SU-DHL-6 (cell line): ENCODE measurements around the gene TIRAP.

Experiments
- CTCF ChIP-seq: fragments of 200-600 bp; sonication (generic); IDR thresholded peaks from one replicate; pipeline ENCODE4 v1.5.1; 2017; ENCODE audit warnings: antibody characterized with exemption, mild to moderate bottlenecking, low read length, moderate library complexity; ENCODE audit not compliant: insufficient read depth, poor library complexity, severe bottlenecking
- EZH2phosphoT487 ChIP-seq: fragments of 200-600 bp; sonication (generic), shearing (Covaris generic); conservative IDR thresholded peaks from 2 replicates; pipeline ENCODE4 v1.6.1; 2018; ENCODE audit warnings: mild to moderate bottlenecking, antibody characterized with exemption, low read length, moderate library complexity, mixed read lengths

DNA sequence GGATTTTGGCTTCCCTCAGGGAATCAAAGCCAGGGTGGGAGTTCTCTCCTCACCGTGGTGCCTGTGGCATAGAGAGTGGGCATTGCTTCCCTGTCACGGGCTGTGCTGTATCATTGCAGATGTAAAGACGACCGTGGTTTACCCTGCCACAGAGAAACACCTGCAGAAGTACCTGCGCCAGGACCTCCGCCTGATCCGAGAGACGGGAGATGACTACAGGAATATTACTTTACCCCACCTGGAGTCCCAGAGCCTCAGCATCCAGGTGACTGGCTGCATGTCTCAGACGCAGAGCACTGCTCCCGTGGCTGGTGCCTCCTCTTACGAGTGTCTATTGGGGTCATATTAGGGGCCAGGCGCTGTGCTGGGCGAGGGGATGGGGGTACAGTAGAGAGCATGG lies 48.4 kb downstream of the TIRAP start:
- TF ChIP-seq CTCF (no peak), EZH2phosphoT487 (no peak)
